ENCODE results near the gene PNPO.

GRCh38 chr17:47948706-47949196 lies 7.4 kb downstream of the PNPO start:
- TF ChIP-seq CTCF (IDR thresholded peaks at IDR 0.05; ENCODE audit: poor library complexity, severe bottlenecking): no peak
- TF ChIP-seq TAF1 (IDR thresholded peaks at IDR 0.05; ENCODE audit: low read depth): no peak
- no peak for TF ChIP-seq EP300 (conservative IDR thresholded peaks at IDR 0.05; ENCODE audit: poor library complexity, severe bottlenecking)
- no peak for TF ChIP-seq EZH2 (IDR thresholded peaks at IDR 0.05; ENCODE audit: borderline replicate concordance, insufficient read depth, low read length, poor library complexity, severe bottlenecking)
- no peak for TF ChIP-seq SMC3 (conservative IDR thresholded peaks at IDR 0.05; ENCODE audit: poor library complexity)
- no peak for TF ChIP-seq RAD21 (conservative IDR thresholded peaks at IDR 0.05)
- no peak for TF ChIP-seq MXI1 (conservative IDR thresholded peaks at IDR 0.05; ENCODE audit: poor library complexity, severe bottlenecking)

All from neural cell (in vitro differentiated cells).